Natural killer cell (primary cell): ENCODE data around the gene ZNF594. TPM values are rescaled to one million over a fixed set of nuclear protein-coding genes. Genes with fewer than 3 reads are reported as not detected.
A peak's percentile ranks its signal among the peaks of the same experiment; 100 is the strongest.

Experiments used
- ATAC-seq, 3 donors: fragments of 150-1000 bp in 2 of 3; fragments of 200-7000 bp in 1 of 3; cut with Tn5 transposase; 1 replicate in 1 of 3; 2 replicates in 2 of 3; pipeline ENCODE4 v1.10.0; 2021; ENCODE audit warnings: mild to moderate bottlenecking in 2 of 3, moderate library complexity in 2 of 3
- DNase-seq, 2 donors: peaks; one replicate each; pipeline versions ENCODE4 v3.0.0 to v3.0.0-alpha.2; 2013 to 2021; ENCODE audit warnings: mixed read lengths in 1 of 2
- H3K27ac ChIP-seq: one replicate; pipeline ENCODE4 v1.5.1; 2013; ENCODE audit warnings: mild to moderate bottlenecking, low read length
- H3K27me3 ChIP-seq: one replicate; pipeline ENCODE4 v1.6.1; 2013; ENCODE audit warnings: low read length; ENCODE audit not compliant: control insufficient read depth, insufficient read depth
- H3K36me3 ChIP-seq: one replicate; pipeline ENCODE4 v1.6.1; 2013; ENCODE audit warnings: low read length; ENCODE audit not compliant: control insufficient read depth, insufficient read depth
- H3K4me1 ChIP-seq: one replicate; pipeline ENCODE4 v1.6.1; 2013; ENCODE audit warnings: low read length; ENCODE audit not compliant: control insufficient read depth, insufficient read depth
- H3K4me3 ChIP-seq: one replicate; pipeline ENCODE4 v1.5.1; 2013; ENCODE audit warnings: low read length
- H3K9me3 ChIP-seq: one replicate; pipeline ENCODE4 v1.6.1; 2013; ENCODE audit warnings: low read length; ENCODE audit not compliant: control insufficient read depth, insufficient read depth
- H3K27ac Mint-ChIP-seq, 2 donors: one replicate each; pipeline ENCODE4 v1.8.0; 2022; ENCODE audit warnings: mild to moderate bottlenecking in 2 of 2, mixed read lengths in 2 of 2, moderate library complexity in 1 of 2
- H3K27me3 Mint-ChIP-seq, 2 donors: one replicate each; pipeline ENCODE4 v1.8.0; 2022; ENCODE audit warnings: low read depth in 2 of 2, mixed read lengths in 2 of 2
- H3K36me3 Mint-ChIP-seq: one replicate; pipeline ENCODE4 v1.8.0; 2022; ENCODE audit warnings: mixed read lengths
- H3K4me1 Mint-ChIP-seq, 2 donors: one replicate each; pipeline ENCODE4 v1.8.0; 2022; ENCODE audit warnings: mixed read lengths in 2 of 2
- H3K4me3 Mint-ChIP-seq: one replicate; pipeline ENCODE4 v1.8.0; 2022; ENCODE audit warnings: mild to moderate bottlenecking, moderate library complexity, mixed read lengths
- H3K9me3 Mint-ChIP-seq, 2 donors: one replicate each; pipeline ENCODE4 v1.8.0; 2022; ENCODE audit warnings: mixed read lengths in 2 of 2
- CTCF ChIP-seq: fragments of 200-600 bp; IDR thresholded peaks from one replicate; pipeline ENCODE4 v1.8.0; 2022; ENCODE audit warnings: antibody characterized with exemption
- WGBS: methylation state at CpG from one replicate; pipeline ENCODE4 v1.1.7; 2013; ENCODE audit warnings: missing lambda C conversion rate; ENCODE audit not compliant: insufficient coverage; 5-methylcytosine and 5-hydroxymethylcytosine counted together
- intact Hi-C: fragments of 100-400 bp; cut with micrococcal nuclease; formaldehyde crosslinking; loops from one replicate; pipeline ENCODE4 v1.14.2; 2022
- total RNA-seq, 4 donors: library from RNA; stranded (reverse); fragments of 120-200 nt in 1 of 4; gene quantifications; one replicate each; pipeline versions ENCODE4 v1.2.3 to v1.2.4, GENCODE V29; 2013 to 2022

ZNF594 gene
- total RNA-seq, 3 donors from 2014 or later (not counting 1 experiment from before 2014, with no cell fraction given): 5.1 to 7.9 (median 6.1) TPM

- intact Hi-C loops: loop anchor here (10.0 kb wide), 1 partner anchor 104 kb away; no protein-coding TSS in a partner anchor
- peak overlapping the region; percentile 19 for H3K27ac ChIP-seq
- Mint-ChIP-seq H3K27me3 (no peaks in the 10 kb centered on the region), H3K4me3 (peak overlapping the region; percentile 6), H3K4me1 (peaks cover 10 to 12% of the 10 kb centered on the region in 2 donors), H3K9me3 (no peaks in the 10 kb centered on the region), H3K36me3 (no peaks in the 10 kb centered on the region), H3K27ac (peak overlapping the region; percentile 55 to 76)
- H3K4me1 ChIP-seq: peaks cover 18% of the 10 kb centered on the region
- H3K9me3 ChIP-seq: no peaks in the 10 kb centered on the region
- TF ChIP-seq CTCF: no peak
- 44% methylated on average over 4 of the region's 7 CpGs for WGBS
- H3K27me3 ChIP-seq: no peaks in the 10 kb centered on the region
- DNase-seq (peak in 1 of 2 donors; percentile 25), ATAC-seq (peak in 1 of 3 donors; percentile 31)
- no peaks in the 10 kb centered on the region for H3K36me3 ChIP-seq
- H3K4me3 ChIP-seq: no peak overlapping the region
These were observed 6.8 kb upstream of the ZNF594 start for GRCh38 chr17:5198472-5198871.

GRCh38 chr17:5194346-5194745 lies 2.7 kb upstream of the ZNF594 start:
- Mint-ChIP-seq H3K27ac (no peak overlapping the region), H3K27me3 (no peaks in the 10 kb centered on the region), H3K9me3 (no peaks in the 10 kb centered on the region), H3K4me3 (no peak overlapping the region), H3K4me1 (peaks cover 37 to 43% of the 10 kb centered on the region in 2 donors), H3K36me3 (no peaks in the 10 kb centered on the region)
- Histone ChIP-seq H3K4me3 (no peak overlapping the region), H3K36me3 (peaks cover under 1% of the 10 kb centered on the region), H3K27me3 (no peaks in the 10 kb centered on the region), H3K27ac (no peak overlapping the region), H3K4me1 (peaks cover 39% of the 10 kb centered on the region), H3K9me3 (no peaks in the 10 kb centered on the region)
- no peak for TF ChIP-seq CTCF
- intact Hi-C loops: loop anchor here (10.0 kb wide), 1 partner anchor 100 kb away; no protein-coding TSS in a partner anchor
- WGBS: 86% methylated on average over 1 of the region's 2 CpGs
- ATAC-seq (no peak), DNase-seq (no peak)

- H3K36me3 ChIP-seq: peaks cover 1% of the 10 kb centered on the region
- TF ChIP-seq CTCF: no peak
- H3K4me1 ChIP-seq: peaks cover 13% of the 10 kb centered on the region
- peak overlapping the region; percentile 84 to 87 for H3K27ac Mint-ChIP-seq
- peaks cover 63% of the 10 kb centered on the region for H3K9me3 ChIP-seq
- intact Hi-C loops: loop anchor here (2.0 to 5.0 kb wide), 2 partner anchors 43 to 332 kb away; no protein-coding TSS in a partner anchor
- peaks cover 57% of the 10 kb centered on the region for H3K36me3 Mint-ChIP-seq
- WGBS: 41% methylated on average over 2 of the region's 2 CpGs
- H3K4me3 ChIP-seq: no peak overlapping the region
- H3K27me3 Mint-ChIP-seq: no peaks in the 10 kb centered on the region
- peak; percentile 97 to 99 (median 98) for ATAC-seq
- H3K9me3 Mint-ChIP-seq: peaks cover 10 to 22% of the 10 kb centered on the region in 2 donors
- DNase-seq: peak; percentile 57 to 72
- peaks cover 27 to 42% of the 10 kb centered on the region in 2 donors for H3K4me1 Mint-ChIP-seq
- peak overlapping the region; percentile 74 for H3K4me3 Mint-ChIP-seq
- no peaks in the 10 kb centered on the region for H3K27me3 ChIP-seq
- peak overlapping the region; percentile 33 for H3K27ac ChIP-seq
These were observed 7.4 kb downstream of the ZNF594 start for GRCh38 chr17:5184288-5184687.

GRCh38 chr17:5183410-5183793 lies 8.3 kb downstream of the ZNF594 start:
- Mint-ChIP-seq H3K4me3 (peak overlapping the region; percentile 13), H3K27me3 (no peaks in the 10 kb centered on the region), H3K36me3 (peaks cover 54% of the 10 kb centered on the region), H3K9me3 (peaks cover 10 to 23% of the 10 kb centered on the region in 2 donors), H3K4me1 (peaks cover 27 to 41% of the 10 kb centered on the region in 2 donors), H3K27ac (peak overlapping the region; percentile 84 to 87)
- Histone ChIP-seq H3K9me3 (peaks cover 70% of the 10 kb centered on the region), H3K36me3 (no peaks in the 10 kb centered on the region), H3K27ac (no peak overlapping the region), H3K4me3 (no peak overlapping the region), H3K27me3 (no peaks in the 10 kb centered on the region), H3K4me1 (peaks cover 13% of the 10 kb centered on the region)
- intact Hi-C loops: loop anchor here (5.0 kb wide), 1 partner anchor 331 kb away; no protein-coding TSS in a partner anchor
- ATAC-seq (no peak), DNase-seq (no peak)
- TF ChIP-seq CTCF: no peak
